HG02840 (cell line): Measurements from ENCODE around the gene ABCA8.
"Not testable (repeated sequence)": the region's sequence is repeated elsewhere in the genome, so short reads cannot be mapped to it uniquely, and the experiment has no call there.

Experiments
- ATAC-seq: cut with Tn5 transposase; IDR thresholded peaks from one replicate; pipeline ENCODE4 v1.9.1; 2021; ENCODE audit warnings: mild to moderate bottlenecking, moderate library complexity, moderate number of reproducible peaks; ENCODE audit not compliant: unreplicated experiment, low FRiP score

The ABCA8 gene

GRCh38 chr17:68832109-68832802 is 122.9 kb downstream of the ABCA8 start:
- ATAC-seq = no peak

GRCh38 chr17:68831170-68831569 is 124.0 kb downstream of the ABCA8 start:
- no peak for ATAC-seq

- ATAC-seq = no peak
Observed at GRCh38 chr17:68830313-68830712, 124.9 kb downstream of the ABCA8 start.

GRCh38 chr17:68829211-68829610 is 126.0 kb downstream of the ABCA8 start:
- no peak for ATAC-seq

DNA sequence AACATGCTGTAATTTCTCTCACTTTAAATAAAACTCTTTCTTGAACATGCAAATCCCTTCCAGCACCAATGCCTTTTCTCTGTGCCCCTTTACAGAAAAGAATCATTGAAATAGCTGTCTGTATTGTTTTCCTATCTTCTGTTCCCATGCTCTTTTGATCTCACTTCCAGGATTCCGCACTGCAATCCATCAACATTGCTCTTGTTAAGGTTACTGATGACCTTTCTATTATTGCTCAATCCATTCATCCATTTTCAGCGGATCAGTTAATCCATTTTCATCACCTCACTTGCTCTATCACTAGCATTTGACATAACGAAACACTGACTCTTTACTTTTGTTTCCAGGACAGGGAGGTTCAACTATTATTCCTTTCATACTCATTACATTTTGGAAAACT is 130.5 kb downstream of the ABCA8 start:
- ATAC-seq = no peak

- ATAC-seq = not testable (repeated sequence)
Observed at GRCh38 chr17:68824185-68824584, 131.0 kb downstream of the ABCA8 start.

DNA sequence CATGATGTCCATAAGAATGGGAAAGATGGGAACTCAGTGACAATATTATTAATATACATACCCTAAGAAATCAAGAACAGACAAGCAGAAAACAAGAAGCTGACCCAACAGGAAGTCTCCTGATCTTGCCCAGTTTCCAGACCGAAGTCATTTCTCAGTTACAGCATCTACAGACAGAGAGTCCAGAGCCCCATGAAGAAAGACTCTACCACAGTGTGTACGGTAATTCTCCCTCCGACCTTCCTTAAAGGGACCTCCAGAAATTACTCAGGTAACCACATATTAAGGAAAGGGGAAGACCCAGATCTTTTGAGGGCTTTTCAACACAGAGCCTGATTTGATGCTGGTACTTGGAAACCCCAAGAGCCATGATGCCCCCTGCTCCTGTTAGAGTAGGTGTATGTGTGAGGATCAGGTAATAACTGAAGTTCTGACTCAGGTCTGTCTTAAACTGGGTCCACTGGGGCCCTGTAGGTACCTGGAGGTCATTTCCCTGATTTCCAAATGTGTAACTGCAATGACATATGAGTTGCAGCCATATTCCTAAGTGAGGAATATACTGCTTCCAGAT is 132.4 kb downstream of the ABCA8 start:
- no peak for ATAC-seq

DNA sequence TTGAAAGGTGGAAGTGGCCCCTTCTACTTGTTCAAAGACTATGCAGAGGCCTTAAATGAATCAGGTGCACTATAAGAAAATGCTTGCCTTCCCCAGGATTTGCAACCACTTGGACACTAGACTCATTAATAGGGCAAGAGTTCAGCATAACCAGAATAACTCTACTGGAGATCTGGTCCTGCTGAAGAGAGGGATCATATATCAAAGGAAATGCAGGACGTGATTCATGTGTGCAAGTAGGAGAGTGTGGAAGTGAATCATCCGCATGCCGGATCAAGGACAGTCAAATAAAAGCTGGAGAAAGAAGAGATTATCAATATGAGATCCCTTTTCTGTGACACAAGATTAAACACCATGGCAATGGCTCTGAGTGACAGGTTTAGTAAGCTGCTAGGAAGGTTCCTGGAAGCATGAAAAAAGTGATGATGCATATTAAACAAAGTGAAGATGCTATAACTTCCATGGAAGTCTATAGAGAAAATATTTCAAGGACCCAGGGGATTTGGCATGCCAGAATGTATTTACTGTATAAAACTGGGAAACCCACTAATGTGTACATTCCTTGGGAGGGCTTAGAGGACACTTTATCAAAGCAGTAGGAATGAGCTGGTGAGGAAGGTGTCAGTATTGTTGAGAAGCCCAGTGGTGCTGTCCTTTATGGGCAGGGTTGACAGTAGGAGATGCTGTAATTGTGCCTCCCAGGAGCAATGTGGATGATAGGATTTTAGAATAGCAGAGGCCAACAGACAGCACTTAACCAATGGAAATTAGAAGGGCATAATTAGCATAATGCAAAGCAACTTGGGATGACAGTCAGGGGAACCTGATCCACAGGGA is 133.1 kb downstream of the ABCA8 start:
- ATAC-seq = no peak

- no peak for ATAC-seq
Observed at GRCh38 chr17:68820825-68821481, 134.2 kb downstream of the ABCA8 start.

- no peak for ATAC-seq
Observed at GRCh38 chr17:68820476-68820824, 134.7 kb downstream of the ABCA8 start.

- ATAC-seq = no peak
Observed at GRCh38 chr17:68819465-68819864, 135.7 kb downstream of the ABCA8 start.
